KG1 (cell line): ENCODE data around the gene FRY.

Experiments used
- DNase-seq: peaks from one replicate; lab custom pipeline; 2025; lab: John Stamatoyannopoulos, UW

Gene FRY

GRCh38 chr13:32175943-32176342 lies 144.4 kb downstream of the FRY start:
- DNase-seq = no peak

GRCh38 chr13:32176696-32177095 lies 145.1 kb downstream of the FRY start:
- DNase-seq = no peak

GRCh38 chr13:32178763-32179162 lies 147.2 kb downstream of the FRY start:
- no peak for DNase-seq

GRCh38 chr13:32179708-32180107 lies 148.1 kb downstream of the FRY start:
- DNase-seq = no peak

- DNase-seq = no peak
Observed at GRCh38 chr13:32187651-32188050, 156.1 kb downstream of the FRY start.

GRCh38 chr13:32191452-32191998 lies 160.0 kb downstream of the FRY start:
- no peak for DNase-seq

- DNase-seq = no peak
Observed at GRCh38 chr13:32195713-32196112, 164.1 kb downstream of the FRY start.

GRCh38 chr13:32199168-32199567 lies 167.6 kb downstream of the FRY start:
- DNase-seq = no peak

GRCh38 chr13:32200741-32201140 lies 169.2 kb downstream of the FRY start:
- DNase-seq = no peak

- DNase-seq = no peak
Observed at GRCh38 chr13:32201809-32202208, 170.2 kb downstream of the FRY start.

GRCh38 chr13:32202268-32202667 lies 170.7 kb downstream of the FRY start:
- DNase-seq = no peak

- DNase-seq = no peak
Observed at GRCh38 chr13:32203221-32203620, 171.6 kb downstream of the FRY start.

GRCh38 chr13:32203736-32204135 lies 172.2 kb downstream of the FRY start:
- DNase-seq = no peak

GRCh38 chr13:32205431-32206096 lies 174.0 kb downstream of the FRY start:
- no peak for DNase-seq

GRCh38 chr13:32206097-32206740 lies 174.6 kb downstream of the FRY start:
- DNase-seq = no peak

GRCh38 chr13:32208860-32209259 lies 177.3 kb downstream of the FRY start:
- DNase-seq = no peak

- DNase-seq = no peak
Observed at GRCh38 chr13:32209652-32210051, 178.1 kb downstream of the FRY start.

- no peak for DNase-seq
Observed at GRCh38 chr13:32210101-32210500, 178.5 kb downstream of the FRY start.

GRCh38 chr13:32211813-32212212 lies 180.2 kb downstream of the FRY start:
- no peak for DNase-seq

GRCh38 chr13:32212421-32212820 lies 180.8 kb downstream of the FRY start:
- no peak for DNase-seq

GRCh38 chr13:32213626-32214025 lies 182.1 kb downstream of the FRY start:
- DNase-seq = no peak

- no peak for DNase-seq
Observed at GRCh38 chr13:32214071-32214470, 182.5 kb downstream of the FRY start.

GRCh38 chr13:32216281-32216680 lies 184.7 kb downstream of the FRY start:
- no peak for DNase-seq
